GM19099 (cell line): Measurements from ENCODE around the gene CASP12.

ENCODE experiments used
- POLR2A ChIP-seq: IDR thresholded peaks from 3 replicates; pipeline ENCODE4 v1.6.1; 2011; ENCODE audit warnings: low read depth; ENCODE audit not compliant: insufficient read length; ENCODE audit errors: extremely low read depth

The CASP12 gene

DNA sequence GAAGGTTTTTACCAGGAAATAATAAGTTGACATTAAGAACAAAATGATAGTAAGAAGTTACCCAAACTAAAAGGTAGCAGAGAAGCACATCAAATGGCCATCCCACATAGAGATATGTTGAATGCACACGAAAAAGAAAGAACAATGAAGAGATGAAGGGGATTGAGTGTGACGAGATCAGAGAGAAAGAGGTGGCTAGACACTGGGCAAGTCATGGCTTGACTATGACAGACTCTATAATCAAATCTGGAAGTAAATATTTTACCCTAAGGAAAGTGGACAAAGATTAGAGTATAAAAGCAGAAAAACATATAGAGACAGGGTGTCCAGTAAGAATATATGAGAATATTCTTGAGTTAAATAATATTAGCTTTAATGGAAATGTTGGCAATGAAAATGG, 31.4 kb downstream of the CASP12 start:
- TF ChIP-seq POLR2A, result no peak

DNA sequence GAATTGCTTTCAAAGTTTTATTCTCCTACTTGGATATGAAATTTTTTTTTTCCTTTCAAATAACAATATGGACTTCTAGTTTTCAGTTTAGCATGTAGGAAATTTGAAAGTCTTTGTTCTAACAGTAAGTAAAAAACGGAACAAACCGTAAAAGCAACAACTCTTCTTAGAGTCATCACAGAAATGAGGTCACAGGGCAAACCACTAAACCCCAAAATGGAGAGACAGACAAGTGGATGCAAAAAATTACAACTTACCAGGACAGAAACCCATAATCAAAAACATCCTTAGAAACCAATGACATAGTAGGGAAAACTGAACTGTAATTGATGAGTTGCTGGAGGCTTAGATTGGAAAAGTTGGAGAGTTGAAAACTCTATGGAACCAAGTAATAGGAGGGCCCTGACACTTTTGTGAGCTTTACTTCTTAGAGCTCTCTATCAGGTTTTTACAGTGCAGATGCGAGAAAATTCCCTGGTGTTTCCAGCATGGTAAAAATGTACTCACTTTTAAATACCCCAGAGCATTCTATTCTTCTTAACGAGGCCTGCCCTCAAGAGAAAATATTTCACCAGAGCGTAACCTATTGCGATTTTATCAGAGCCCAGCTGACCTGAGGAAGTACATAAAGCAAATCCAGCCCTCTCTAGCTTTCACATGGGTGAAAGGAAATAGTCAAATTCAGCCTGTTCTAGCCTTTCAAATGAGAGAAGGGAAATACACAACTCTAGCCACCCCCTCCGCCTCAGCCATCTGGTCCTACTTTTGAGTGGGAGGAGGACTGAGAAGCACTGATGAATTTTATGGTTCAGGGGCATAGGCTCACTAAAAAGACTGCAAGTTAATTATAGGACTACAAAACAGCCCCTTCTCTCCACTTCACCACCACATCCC, 39.1 kb downstream of the CASP12 start:
- TF ChIP-seq POLR2A, result no peak

DNA sequence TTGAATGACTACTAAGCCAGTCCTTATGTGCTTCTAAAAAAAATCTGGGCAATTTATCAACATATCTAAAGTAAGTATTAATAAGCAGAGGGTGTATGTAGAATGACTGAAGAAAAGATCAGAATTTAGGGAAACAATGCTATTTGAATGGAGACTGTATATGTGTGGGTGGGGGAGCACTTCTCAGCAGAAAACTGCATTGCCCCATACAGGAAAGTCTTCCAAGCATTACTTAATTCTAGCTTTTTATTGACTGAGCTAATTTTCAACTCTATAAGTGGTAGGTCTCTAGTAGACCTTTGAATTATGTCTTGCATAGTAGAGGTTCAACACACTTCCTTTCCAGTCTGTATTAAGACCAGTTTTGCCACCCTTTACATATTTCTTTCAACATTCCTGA, 41.7 kb downstream of the CASP12 start:
- no peak for TF ChIP-seq POLR2A

DNA sequence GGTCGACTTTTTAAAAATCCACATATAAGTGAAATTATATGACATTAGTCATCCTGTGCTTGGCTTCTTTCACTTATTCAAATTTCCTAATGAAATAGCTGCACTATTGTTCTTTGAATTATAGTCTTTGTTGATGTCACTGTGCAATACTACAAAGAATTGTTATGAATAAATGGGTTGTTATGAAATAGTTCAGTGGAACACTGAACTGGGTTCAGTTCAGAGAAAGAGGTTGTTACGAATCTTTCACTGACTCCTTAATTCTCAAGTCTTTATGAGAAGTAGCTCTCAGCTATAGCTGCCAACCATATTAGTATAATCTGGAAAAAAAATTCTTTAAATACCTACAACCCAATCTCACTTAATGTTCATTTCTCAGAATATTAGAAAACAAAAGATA, 42.3 kb downstream of the CASP12 start:
- TF ChIP-seq POLR2A, result no peak

DNA sequence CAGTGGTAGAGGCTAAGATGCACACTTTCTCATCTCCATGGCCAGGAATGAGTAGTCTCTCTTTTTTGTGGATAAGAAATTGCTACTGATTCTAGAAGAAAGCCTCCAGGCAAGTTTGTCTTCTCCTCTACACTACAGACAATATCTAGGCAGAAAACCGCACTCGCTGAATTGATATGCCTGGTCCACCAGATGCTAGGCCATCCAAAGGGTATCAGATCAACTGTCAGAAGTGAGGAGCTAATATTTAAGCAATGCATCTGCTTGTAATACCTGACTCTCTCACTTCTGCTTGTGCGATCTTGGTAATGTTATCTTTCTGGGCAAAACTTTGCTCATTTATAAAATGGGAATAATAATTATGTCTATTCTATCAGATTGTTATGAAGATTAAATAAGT, 45.0 kb downstream of the CASP12 start:
- no peak for TF ChIP-seq POLR2A

DNA sequence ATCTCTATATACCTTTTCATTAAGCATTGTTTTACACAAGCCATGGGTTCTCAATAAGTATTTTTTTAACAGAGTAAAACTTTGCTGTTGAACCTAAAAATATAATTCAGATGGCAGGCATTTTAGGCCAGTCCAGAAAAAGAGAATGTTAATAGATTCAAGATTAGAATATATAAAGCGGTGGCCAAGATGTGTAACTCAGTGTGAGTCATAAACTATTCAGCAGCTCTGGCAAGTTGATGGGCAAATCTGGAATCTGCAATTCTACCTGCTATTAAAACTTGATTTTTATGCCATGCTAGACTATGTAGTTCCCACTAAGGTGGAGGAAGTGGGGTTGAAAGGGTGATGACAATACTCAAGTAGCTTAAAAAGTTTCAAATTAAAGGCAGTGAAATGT, 45.4 kb downstream of the CASP12 start:
- TF ChIP-seq POLR2A, result no peak

DNA sequence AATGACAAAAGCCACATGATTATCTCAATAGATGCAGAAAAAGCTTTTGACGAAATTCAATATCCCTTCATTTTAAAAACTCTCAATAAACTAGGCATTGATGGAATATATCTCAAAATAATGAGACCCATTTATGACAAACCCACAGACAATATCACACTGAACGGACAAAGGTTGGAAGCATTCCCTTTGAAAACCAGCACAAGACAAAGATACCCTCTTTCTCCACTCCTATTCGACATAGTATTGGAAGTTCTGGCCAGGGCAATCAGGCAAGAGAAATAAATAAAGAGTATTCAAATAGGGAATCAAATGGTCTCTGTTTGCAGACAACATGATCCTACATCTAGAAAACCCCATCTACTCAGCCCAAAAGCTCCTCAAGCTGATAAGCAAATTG, 52.0 kb downstream of the CASP12 start:
- TF ChIP-seq POLR2A, result no peak

DNA sequence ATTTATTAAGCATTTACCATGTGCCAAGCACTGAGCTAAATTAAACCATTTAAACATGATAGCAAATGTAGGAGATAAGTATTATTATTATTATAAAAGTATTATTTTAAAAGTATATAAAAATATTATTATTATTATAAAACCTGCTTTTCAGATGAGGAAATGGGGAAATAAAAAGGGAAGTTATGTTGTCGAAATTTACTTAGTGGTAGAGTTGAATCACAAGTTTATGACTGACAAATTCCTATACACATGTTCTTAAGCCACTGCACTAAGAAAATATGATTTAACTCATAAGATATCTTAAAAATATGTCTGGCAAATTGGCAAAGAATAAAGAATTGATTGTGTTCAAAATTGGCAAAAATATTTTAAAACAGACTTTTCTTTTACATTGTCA, 53.8 kb downstream of the CASP12 start:
- no peak for TF ChIP-seq POLR2A

DNA sequence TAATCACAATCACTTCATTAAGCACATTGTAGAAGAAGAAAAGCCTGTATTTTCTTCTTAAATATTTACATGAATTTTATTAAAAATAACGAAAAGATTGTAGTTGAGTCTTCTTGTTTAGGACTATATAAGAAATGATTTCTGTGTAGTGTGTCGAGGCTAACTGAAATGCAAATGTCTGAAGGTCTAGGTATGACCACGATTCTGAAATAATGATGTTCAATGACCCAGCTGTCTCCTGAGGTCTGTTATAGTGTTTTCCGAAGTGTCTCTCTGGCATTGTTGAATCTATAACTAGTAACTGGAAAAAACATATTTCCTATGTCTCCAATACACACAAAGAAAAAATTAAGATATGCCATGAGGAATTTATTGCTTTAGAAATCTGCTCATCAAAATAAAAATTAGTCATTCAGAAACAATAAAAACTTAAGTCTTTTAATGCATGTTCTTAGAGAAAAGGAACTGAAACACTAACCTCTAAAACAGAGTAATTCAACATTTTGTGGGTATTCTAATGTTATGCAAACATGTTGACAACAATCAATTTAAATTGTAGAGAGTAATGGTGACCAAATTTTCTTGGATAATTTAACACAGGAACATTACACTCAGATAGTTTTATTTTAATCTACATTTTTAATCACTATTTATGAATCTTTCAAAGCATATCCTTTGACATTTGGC, 55.0 kb downstream of the CASP12 start:
- TF ChIP-seq POLR2A, result no peak

DNA sequence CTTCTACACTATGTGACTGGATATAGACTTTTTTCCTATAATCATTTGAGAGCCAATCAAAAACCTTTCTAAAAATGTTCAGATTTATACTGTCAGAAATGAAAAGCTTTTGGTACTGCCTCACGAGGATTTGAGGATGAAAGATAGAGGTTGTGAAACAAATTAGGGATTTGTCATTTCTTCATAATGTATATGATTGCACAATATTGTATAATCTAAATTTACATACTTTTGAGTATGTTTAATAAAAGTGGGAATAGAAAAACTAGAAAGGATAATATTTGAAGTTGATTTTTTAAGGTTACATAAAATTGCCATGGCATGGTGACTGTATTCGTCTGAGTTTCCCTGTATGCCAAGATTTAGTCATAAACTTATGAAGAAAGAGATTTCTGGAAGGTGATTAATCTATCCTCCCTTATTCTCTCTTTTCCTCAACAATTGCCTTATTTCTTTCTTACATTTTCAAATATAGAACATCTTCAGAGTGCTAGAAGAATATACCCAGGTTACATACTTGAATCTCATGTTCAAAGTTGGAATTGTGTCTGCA, 56.2 kb downstream of the CASP12 start:
- no peak for TF ChIP-seq POLR2A

DNA sequence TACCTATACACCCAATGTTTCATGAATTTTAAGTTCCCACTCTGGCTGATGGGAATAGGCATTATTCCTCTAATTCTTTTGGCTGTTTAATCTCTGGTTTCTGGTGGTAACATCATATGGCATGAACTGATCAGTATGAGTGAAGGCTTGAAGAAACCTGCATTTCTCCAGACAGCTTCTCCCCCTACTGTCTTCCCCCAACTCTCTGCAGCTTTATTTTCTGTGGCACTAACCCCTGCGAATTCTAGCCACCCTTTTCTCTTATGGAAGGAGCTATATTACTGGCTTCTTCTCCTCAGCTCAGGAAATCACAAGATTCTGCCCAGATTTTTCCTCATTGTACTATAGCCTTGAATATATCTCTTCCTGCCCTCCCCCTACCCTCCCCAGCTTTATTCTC, 57.1 kb downstream of the CASP12 start:
- no peak for TF ChIP-seq POLR2A

DNA sequence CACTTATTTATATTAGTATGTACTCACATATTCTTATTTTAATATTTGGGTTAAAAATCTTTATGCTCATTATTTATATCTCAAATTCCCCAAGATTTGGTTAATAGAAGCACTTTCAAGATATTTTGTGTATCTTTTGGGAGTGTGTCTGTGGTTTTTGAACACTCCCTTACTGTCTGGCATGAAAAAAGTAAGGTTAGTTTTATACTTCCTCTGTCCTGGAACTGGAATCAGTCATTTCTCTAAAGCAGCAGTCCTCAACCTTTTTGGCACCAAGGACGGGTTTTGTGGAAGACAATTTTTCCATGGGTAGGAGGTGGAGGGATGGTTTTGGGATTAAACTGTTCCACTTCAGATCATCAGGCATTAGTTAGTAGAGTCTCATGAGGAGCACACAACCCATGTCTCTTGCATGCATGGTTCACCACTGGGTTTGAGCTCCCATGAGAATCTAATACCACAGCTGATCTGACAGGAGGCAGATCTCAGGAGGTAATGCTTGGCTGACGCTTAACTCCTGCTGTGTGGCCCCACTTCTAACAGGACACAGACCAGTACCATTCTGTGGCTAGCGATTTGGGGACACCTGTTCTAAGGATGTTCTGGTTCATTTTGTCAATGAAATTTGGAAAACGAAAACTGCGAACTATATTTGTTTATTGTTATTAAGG, 60.2 kb downstream of the CASP12 start:
- TF ChIP-seq POLR2A, result no peak

DNA sequence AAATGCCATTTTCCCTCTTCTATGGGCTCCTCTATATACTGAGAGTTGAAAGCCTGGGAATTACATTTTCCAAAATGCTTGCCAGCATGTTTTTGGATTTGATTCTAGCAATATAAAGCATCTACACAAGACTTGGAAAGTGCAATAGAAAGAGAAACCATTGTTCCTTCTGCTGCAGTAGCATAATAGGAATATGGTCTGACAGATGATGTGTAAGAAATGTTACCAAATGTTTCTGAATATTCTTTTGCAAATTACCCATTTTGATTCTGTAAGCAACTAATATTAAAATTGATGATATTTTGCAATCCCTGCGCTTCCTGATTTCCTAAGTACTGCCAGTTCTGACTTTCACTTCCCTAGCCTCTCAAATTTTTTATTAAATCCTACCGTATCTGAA, 61.6 kb downstream of the CASP12 start:
- TF ChIP-seq POLR2A, result no peak
